Neural cell (in vitro differentiated cells): ENCODE results near the gene SYT2. TPM values are rescaled to one million over a fixed set of nuclear protein-coding genes. Genes with fewer than 3 reads are reported as not detected.

ENCODE experiments used
- H2AFZ ChIP-seq: fragments of 200-600, 300-800 bp; sonication (generic), shearing (Covaris generic); 2 replicates; pipeline ENCODE4 v1.6.0; 2014; ENCODE audit warnings: low read depth, mild to moderate bottlenecking, antibody characterized with exemption, low read length, moderate library complexity
- H3F3A ChIP-seq: fragments of 200-600 bp; shearing (Covaris generic); 2 replicates; pipeline ENCODE4 v1.6.1; 2016; ENCODE audit warnings: mild to moderate bottlenecking, moderate library complexity, mixed read lengths, antibody characterized with exemption, low read length; ENCODE audit not compliant: insufficient read depth, poor library complexity, severe bottlenecking
- H3K27ac ChIP-seq: fragments of 200-600, 300-800 bp; sonication (generic), shearing (Covaris generic); 2 replicates; pipeline ENCODE4 v1.5.1; 2014; ENCODE audit warnings: mild to moderate bottlenecking, low read length, moderate library complexity
- H3K27me3 ChIP-seq: fragments of 300-800, 200-600 bp; sonication (generic), shearing (Covaris generic); 2 replicates; pipeline ENCODE4 v1.6.0; 2014; ENCODE audit warnings: mild to moderate bottlenecking, low read depth, low read length, moderate library complexity; ENCODE audit not compliant: insufficient read depth
- H3K36me3 ChIP-seq: fragments of 300-800, 200-600 bp; sonication (generic), shearing (Covaris generic); 2 replicates; pipeline ENCODE4 v1.5.1; 2014; ENCODE audit warnings: mild to moderate bottlenecking, antibody characterized with exemption, low read length, moderate library complexity; ENCODE audit not compliant: insufficient read depth
- H3K4me2 ChIP-seq: fragments of 300-800, 200-600 bp; sonication (generic), shearing (Covaris generic); 2 replicates; pipeline ENCODE4 v1.6.0; 2014; ENCODE audit warnings: mild to moderate bottlenecking, low read length
- H3K4me3 ChIP-seq: fragments of 300-800, 200-600 bp; sonication (generic), shearing (Covaris generic); 2 replicates; pipeline ENCODE4 v1.5.1; 2014; ENCODE audit warnings: mild to moderate bottlenecking, low read length, moderate library complexity
- H3K79me2 ChIP-seq: fragments of 200-600 bp; shearing (Covaris generic); replicated peaks from 2 replicates; pipeline ENCODE4 v1.6.0; 2014; ENCODE audit warnings: mild to moderate bottlenecking, low read length, moderate library complexity; ENCODE audit not compliant: insufficient read depth
- H3K9ac ChIP-seq: fragments of 300-800, 200-600 bp; sonication (generic), shearing (Covaris generic); 2 replicates; pipeline ENCODE4 v1.6.1; 2016; ENCODE audit warnings: mild to moderate bottlenecking, low read length, mixed read lengths
- H3K9me2 ChIP-seq: fragments of 200-600 bp; shearing (Covaris generic); 2 replicates; pipeline ENCODE4 v1.6.1; 2016; ENCODE audit warnings: mild to moderate bottlenecking, low read length, mixed read lengths; ENCODE audit not compliant: insufficient read depth
- H3K9me3 ChIP-seq: fragments of 200-600, 300-800 bp; sonication (generic), shearing (Covaris generic); 2 replicates; pipeline ENCODE4 v1.6.1; 2016; ENCODE audit warnings: mild to moderate bottlenecking, mixed run types, low read length, moderate library complexity, mixed read lengths
- H4K20me1 ChIP-seq: fragments of 200-600 bp; shearing (Covaris generic); 2 replicates; pipeline ENCODE4 v1.6.1; 2016; ENCODE audit warnings: mild to moderate bottlenecking, mixed run types; ENCODE audit not compliant: insufficient read depth
- EP300 ChIP-seq: fragments of 450-650 bp; conservative IDR thresholded peaks from 2 replicates; pipeline ENCODE4 v1.6.1; 2014; ENCODE audit warnings: antibody characterized with exemption, mild to moderate bottlenecking, moderate library complexity; ENCODE audit not compliant: poor library complexity, severe bottlenecking
- EZH2 ChIP-seq: fragments of 200-600, 300-800 bp; shearing (Covaris generic), sonication (generic); IDR thresholded peaks from 2 replicates; pipeline ENCODE4 v1.6.1; 2014; ENCODE audit warnings: antibody characterized with exemption, low read length, borderline replicate concordance, mild to moderate bottlenecking; ENCODE audit not compliant: insufficient read depth, poor library complexity, severe bottlenecking
- MXI1 ChIP-seq: fragments of 450-650 bp; conservative IDR thresholded peaks from 2 replicates; pipeline ENCODE4 v1.6.1; 2014; ENCODE audit warnings: antibody characterized with exemption, mild to moderate bottlenecking; ENCODE audit not compliant: poor library complexity, severe bottlenecking
- POLR2AphosphoS5 ChIP-seq: IDR thresholded peaks from 2 replicates; pipeline ENCODE4 v1.6.1; 2012
- RAD21 ChIP-seq: fragments of 450-650 bp; conservative IDR thresholded peaks from 2 replicates; pipeline ENCODE4 v1.6.1; 2014; ENCODE audit warnings: antibody characterized with exemption, mild to moderate bottlenecking, moderate library complexity
- SMC3 ChIP-seq: fragments of 450-650 bp; conservative IDR thresholded peaks from 2 replicates; pipeline ENCODE4 v1.6.1; 2014; ENCODE audit warnings: antibody characterized with exemption, mild to moderate bottlenecking, moderate library complexity; ENCODE audit not compliant: poor library complexity
- TAF1 ChIP-seq: IDR thresholded peaks from 2 replicates; pipeline ENCODE4 v1.6.1; 2012; ENCODE audit warnings: low read depth
- polyA plus RNA-seq: library from polyadenylated mRNA; depleted of rRNA; stranded (reverse); fragments of >200 nt; gene quantifications from 2 replicates; pipeline ENCODE4 v1.2.3, GENCODE V29; 2014
- TF ChIP-seq, protein P1 (sequence below): IDR thresholded peaks from 2 replicates; pipeline ENCODE4 v1.6.1; 2012; ENCODE audit warnings: borderline replicate concordance
- TF ChIP-seq, protein P2 (sequence below): fragments of 450-650 bp; IDR thresholded peaks from 2 replicates; pipeline ENCODE4 v1.5.1; 2014; ENCODE audit warnings: antibody characterized with exemption, mild to moderate bottlenecking, moderate library complexity; ENCODE audit not compliant: poor library complexity, severe bottlenecking

SYT2 gene
- polyA plus RNA-seq, 1 donor from 2014 or later, result 0.04 TPM

DNA sequence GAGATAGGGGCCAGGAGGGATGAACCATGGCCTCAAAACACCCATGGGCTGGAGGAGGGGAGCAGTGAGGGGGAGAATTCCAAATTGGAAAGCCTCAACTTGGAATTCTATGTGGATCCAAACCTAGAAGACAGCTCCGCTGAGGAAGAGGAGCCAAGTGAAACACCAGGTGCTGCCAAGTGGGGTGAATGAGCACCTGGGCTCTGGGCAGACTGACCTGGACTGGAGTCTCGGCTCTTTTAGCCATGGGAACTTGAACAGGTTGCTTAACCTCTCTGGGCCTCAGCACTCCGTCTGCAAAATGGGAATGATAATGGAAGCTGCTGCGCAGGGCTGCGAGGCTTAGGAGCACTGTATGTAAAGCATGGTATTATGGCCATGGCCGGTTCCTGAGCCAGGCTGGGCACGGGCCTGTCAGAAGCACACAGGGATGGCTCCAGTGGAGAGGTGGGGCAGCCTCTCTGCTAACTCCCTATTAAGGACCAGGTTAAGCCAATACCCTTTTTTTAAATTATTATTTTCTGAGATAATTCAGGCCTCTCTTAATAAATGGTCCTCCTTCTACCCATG lies 81.5 kb downstream of the SYT2 start:
- Histone ChIP-seq H3K27me3 (no peaks in the 10 kb centered on the region), H3K9ac (no peak overlapping the region), H4K20me1 (no peaks in the 10 kb centered on the region), H3K79me2 (no peaks in the 10 kb centered on the region), H3K9me3 (no peaks in the 10 kb centered on the region), H3K4me2 (no peak overlapping the region), H3K9me2 (no peaks in the 10 kb centered on the region), H2AFZ (no peak overlapping the region), H3K4me3 (no peak overlapping the region), H3F3A (no peaks in the 10 kb centered on the region), H3K36me3 (no peaks in the 10 kb centered on the region), H3K27ac (no peak overlapping the region)
- TF ChIP-seq, protein P1, sequence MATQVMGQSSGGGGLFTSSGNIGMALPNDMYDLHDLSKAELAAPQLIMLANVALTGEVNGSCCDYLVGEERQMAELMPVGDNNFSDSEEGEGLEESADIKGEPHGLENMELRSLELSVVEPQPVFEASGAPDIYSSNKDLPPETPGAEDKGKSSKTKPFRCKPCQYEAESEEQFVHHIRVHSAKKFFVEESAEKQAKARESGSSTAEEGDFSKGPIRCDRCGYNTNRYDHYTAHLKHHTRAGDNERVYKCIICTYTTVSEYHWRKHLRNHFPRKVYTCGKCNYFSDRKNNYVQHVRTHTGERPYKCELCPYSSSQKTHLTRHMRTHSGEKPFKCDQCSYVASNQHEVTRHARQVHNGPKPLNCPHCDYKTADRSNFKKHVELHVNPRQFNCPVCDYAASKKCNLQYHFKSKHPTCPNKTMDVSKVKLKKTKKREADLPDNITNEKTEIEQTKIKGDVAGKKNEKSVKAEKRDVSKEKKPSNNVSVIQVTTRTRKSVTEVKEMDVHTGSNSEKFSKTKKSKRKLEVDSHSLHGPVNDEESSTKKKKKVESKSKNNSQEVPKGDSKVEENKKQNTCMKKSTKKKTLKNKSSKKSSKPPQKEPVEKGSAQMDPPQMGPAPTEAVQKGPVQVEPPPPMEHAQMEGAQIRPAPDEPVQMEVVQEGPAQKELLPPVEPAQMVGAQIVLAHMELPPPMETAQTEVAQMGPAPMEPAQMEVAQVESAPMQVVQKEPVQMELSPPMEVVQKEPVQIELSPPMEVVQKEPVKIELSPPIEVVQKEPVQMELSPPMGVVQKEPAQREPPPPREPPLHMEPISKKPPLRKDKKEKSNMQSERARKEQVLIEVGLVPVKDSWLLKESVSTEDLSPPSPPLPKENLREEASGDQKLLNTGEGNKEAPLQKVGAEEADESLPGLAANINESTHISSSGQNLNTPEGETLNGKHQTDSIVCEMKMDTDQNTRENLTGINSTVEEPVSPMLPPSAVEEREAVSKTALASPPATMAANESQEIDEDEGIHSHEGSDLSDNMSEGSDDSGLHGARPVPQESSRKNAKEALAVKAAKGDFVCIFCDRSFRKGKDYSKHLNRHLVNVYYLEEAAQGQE, result no peak
- TF ChIP-seq POLR2AphosphoS5 (no peak), MXI1 (no peak), RAD21 (no peak), EZH2 (no peak), TAF1 (no peak), SMC3 (no peak), EP300 (no peak)
- TF ChIP-seq, protein P2, sequence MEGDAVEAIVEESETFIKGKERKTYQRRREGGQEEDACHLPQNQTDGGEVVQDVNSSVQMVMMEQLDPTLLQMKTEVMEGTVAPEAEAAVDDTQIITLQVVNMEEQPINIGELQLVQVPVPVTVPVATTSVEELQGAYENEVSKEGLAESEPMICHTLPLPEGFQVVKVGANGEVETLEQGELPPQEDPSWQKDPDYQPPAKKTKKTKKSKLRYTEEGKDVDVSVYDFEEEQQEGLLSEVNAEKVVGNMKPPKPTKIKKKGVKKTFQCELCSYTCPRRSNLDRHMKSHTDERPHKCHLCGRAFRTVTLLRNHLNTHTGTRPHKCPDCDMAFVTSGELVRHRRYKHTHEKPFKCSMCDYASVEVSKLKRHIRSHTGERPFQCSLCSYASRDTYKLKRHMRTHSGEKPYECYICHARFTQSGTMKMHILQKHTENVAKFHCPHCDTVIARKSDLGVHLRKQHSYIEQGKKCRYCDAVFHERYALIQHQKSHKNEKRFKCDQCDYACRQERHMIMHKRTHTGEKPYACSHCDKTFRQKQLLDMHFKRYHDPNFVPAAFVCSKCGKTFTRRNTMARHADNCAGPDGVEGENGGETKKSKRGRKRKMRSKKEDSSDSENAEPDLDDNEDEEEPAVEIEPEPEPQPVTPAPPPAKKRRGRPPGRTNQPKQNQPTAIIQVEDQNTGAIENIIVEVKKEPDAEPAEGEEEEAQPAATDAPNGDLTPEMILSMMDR, result no peak

DNA sequence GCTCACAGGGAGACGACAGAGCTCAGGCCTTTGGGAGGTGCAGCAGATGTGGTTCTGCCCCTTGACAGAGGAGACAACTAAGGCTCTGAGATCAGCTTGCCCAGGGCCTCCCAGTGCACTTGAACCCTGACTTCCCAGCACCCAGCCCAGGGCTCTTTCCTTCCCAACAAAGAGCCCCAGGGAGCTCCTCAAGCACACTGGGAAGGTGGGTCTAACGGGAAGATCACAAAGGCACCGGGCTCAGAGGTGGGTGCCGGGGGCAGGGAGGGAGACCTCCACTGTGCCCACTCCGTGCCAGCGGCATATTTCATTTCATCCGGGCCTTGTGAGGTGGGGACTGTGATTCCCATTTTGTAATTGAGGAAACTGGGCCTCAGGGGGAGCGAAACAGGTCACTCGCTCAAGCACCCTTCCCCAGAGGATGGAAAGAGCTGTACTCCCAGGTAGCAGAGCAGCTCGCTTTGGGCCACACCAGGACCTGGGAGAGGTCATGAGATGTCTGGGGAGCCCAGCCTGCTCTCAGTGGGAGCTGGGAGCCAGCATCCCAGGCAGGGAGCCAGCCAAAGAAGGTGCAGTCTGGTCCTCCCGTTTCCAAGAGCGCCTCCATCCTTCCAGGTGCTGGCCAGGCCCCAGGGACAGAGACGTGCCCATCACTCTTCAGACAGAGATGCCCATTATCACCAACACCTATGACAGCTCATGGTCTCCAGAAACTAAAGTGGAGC lies 82.3 kb downstream of the SYT2 start:
- Histone ChIP-seq H3K4me3 (no peak overlapping the region), H3K27me3 (no peaks in the 10 kb centered on the region), H4K20me1 (no peaks in the 10 kb centered on the region), H3K9me3 (no peaks in the 10 kb centered on the region), H3K4me2 (no peak overlapping the region), H2AFZ (no peak overlapping the region), H3K79me2 (no peaks in the 10 kb centered on the region), H3K9me2 (no peaks in the 10 kb centered on the region), H3K36me3 (no peaks in the 10 kb centered on the region), H3F3A (no peaks in the 10 kb centered on the region), H3K27ac (no peak overlapping the region), H3K9ac (no peak overlapping the region)
- TF ChIP-seq EP300 (no peak), RAD21 (no peak), POLR2AphosphoS5 (no peak), TAF1 (no peak), MXI1 (no peak), SMC3 (no peak), EZH2 (no peak)
- TF ChIP-seq, protein P1, result no peak
- TF ChIP-seq, protein P2, result no peak
